ENCODE measurements around the gene SCAF1.

Gene SCAF1, protein sequence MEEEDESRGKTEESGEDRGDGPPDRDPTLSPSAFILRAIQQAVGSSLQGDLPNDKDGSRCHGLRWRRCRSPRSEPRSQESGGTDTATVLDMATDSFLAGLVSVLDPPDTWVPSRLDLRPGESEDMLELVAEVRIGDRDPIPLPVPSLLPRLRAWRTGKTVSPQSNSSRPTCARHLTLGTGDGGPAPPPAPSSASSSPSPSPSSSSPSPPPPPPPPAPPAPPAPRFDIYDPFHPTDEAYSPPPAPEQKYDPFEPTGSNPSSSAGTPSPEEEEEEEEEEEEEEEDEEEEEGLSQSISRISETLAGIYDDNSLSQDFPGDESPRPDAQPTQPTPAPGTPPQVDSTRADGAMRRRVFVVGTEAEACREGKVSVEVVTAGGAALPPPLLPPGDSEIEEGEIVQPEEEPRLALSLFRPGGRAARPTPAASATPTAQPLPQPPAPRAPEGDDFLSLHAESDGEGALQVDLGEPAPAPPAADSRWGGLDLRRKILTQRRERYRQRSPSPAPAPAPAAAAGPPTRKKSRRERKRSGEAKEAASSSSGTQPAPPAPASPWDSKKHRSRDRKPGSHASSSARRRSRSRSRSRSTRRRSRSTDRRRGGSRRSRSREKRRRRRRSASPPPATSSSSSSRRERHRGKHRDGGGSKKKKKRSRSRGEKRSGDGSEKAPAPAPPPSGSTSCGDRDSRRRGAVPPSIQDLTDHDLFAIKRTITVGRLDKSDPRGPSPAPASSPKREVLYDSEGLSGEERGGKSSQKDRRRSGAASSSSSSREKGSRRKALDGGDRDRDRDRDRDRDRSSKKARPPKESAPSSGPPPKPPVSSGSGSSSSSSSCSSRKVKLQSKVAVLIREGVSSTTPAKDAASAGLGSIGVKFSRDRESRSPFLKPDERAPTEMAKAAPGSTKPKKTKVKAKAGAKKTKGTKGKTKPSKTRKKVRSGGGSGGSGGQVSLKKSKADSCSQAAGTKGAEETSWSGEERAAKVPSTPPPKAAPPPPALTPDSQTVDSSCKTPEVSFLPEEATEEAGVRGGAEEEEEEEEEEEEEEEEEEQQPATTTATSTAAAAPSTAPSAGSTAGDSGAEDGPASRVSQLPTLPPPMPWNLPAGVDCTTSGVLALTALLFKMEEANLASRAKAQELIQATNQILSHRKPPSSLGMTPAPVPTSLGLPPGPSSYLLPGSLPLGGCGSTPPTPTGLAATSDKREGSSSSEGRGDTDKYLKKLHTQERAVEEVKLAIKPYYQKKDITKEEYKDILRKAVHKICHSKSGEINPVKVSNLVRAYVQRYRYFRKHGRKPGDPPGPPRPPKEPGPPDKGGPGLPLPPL

GRCh38 chr19:49641688-49642491 is at the start of gene SCAF1:
Gene SCAF1, plus strand, starts transcription at chr19:49642209. Its CDS starts 2,818 bp downstream, at chr19:49645027.
- TF ChIP-seq GATA3 (IDR thresholded peaks at IDR 0.05; ENCODE audit: low read depth, low read length), result no peak
- no peak for TF ChIP-seq GATA2 (IDR thresholded peaks at IDR 0.05; ENCODE audit: low read depth, low read length)

DNA sequence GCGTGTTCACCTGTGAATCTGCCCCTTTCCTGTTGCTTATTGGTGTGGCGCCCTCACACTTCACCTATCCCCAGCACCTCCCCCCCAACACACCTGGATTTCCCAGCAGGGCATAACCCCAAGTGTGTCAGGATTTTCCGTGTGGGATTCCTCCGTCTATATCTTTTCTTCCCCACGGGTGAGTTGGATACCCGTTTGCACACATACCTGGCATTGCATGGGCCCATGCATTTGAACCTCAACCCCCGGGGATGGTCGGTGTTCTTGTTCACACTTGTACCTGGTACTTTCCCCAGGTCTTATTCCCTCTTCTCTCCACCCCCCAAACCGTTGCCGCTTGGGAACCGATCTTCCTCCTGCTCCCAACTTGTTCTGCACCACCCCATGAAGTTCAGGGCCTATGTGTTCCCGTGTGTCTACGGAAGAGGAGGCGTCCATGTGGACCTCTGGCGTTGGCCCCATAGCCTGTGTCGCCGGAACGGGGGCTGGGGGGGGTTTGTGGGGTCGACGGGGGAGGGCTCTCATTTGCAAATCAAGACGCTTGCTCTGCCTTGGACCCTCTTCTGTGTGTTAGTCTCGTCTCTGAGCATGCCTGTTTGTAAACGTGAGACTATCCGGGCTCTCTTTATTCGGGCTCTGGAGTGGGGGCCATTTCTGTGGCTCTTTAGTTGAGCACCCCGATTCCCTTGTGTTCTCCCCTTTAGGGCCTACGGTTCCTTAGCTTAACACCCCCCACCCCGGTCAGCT is 49.4 kb upstream of the SCAF1 start:
- TF ChIP-seq GATA3 (IDR thresholded peaks at IDR 0.05; ENCODE audit: low read depth, low read length) (no peak), GATA2 (IDR thresholded peaks at IDR 0.05; ENCODE audit: low read depth, low read length) (no peak)

DNA sequence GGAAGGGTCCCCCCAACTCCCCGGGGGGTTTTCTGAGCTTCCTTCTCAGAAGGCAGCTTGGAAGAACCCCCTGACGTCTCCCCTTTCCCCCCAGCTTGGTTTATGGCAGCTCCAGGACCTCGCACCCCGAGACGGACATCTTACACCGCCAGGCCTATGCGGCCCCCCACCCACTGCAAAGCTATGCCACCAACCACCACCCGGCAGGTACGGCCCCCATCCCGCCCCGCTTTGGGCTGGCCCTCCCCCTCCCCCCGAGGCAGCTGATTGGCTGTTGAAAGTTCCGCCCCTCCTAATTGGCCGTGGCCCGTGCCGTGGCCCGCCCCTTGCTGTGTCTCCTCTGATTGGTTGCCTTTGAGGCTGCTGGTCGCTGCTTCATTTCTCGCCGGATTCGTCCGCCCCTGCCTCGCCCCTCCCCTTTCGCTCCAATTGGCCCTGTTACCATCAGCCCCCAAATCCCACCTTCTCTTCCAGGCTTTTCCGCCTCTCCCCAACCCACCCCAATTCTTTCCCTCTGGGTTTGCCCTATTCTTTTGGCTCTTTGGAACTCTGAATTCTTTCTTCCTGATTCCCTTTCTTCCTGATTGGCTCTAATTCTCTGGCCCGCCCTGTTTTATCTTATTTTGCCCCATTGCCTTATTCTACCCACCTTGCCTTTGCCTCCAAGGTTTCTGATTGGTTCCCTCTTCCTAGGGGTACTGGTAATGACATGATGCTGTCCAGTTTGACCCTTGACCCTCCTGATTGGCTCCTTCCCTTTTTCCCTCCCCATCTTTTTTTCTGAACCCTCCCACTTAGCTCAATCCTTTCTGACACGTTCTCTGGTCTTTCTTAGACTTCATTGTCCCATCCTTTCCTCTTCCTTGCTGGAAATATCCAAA is 48.5 kb upstream of the SCAF1 start:
- TF ChIP-seq GATA2 (IDR thresholded peaks at IDR 0.05; ENCODE audit: low read depth, low read length) (no peak), GATA3 (IDR thresholded peaks at IDR 0.05; ENCODE audit: low read depth, low read length) (no peak)

DNA sequence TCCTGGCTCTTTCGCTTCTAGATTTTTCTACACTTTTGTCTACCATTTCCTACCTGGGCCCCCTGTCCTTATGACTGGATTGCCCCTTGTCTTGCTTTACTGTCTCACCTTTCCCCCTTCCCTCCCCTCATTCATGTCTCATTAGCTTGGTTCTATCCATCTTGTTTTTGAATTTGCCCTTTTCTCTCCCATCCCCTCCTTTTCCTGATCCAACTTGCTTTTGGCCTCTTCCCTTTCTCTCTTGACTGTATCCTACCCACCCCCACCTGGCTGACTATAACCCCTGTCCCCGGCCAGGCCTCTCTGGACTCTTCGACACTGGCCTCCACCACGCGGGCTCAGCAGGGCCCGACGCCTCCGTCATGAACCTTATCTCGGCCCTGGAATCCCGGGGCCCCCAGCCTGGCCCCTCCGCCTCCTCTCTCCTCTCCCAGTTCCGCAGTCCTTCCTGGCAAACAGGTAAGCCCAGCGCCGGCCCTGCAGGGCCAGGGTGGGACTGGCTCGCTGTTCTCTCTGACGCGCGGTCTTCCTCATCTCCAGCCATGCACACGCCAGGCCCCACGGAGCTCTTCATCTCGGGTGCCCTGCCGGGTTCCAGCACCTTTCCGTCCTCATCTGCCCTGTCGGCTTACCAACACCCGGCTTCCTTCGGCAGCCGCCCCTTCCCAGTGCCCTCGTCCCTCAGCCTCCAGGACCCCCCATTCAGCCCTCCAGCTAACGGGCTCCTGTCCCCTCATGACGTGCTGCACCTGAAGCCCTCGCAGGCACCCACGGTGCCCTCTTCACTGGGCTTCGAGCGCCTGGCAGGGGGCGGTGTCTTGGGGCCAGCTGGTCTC is 47.6 kb upstream of the SCAF1 start:
- TF ChIP-seq GATA3 (IDR thresholded peaks at IDR 0.05; ENCODE audit: low read depth, low read length) (no peak), GATA2 (IDR thresholded peaks at IDR 0.05; ENCODE audit: low read depth, low read length) (no peak)

DNA sequence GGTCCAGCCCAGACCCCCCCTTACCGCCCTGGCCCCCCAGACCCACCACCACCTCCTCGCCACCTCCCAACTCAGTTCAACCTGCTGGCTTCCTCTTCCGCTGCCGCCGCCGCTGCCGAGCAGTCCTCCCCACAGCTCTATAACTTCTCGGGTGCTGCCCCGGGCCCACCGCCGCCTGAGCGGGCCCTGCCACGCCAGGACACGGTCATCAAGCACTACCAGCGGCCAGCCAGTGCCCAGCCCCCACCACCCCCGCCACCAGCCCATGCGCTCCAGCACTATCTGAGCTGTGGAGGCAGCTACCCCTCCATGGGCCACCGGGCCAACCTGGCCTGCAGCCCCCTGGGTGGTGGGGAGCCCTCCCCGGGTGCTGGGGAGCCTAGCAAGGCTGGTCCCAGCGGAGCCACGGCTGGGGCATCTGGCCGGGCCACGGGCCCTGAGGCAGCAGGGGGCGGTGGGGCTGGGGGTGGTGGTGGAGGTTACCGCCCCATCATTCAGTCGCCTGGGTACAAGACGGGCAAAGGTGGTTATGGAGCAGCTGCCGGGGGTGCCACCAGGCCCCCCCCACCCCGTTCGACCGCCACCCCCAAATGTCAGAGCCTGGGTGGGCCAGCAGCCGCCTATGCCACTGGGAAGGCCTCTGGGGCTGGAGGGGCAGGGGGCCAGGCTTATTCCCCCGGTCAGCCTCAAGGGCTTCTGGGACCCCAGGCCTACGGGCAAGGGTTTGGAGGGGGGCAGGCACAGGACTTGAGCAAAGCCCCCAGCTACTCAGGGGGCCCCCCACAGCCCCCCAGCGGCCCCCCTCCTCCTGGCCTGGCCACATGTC is 46.8 kb upstream of the SCAF1 start:
- TF ChIP-seq GATA2 (IDR thresholded peaks at IDR 0.05; ENCODE audit: low read depth, low read length), result no peak
- TF ChIP-seq GATA3 (IDR thresholded peaks at IDR 0.05; ENCODE audit: low read depth, low read length), result no peak

DNA sequence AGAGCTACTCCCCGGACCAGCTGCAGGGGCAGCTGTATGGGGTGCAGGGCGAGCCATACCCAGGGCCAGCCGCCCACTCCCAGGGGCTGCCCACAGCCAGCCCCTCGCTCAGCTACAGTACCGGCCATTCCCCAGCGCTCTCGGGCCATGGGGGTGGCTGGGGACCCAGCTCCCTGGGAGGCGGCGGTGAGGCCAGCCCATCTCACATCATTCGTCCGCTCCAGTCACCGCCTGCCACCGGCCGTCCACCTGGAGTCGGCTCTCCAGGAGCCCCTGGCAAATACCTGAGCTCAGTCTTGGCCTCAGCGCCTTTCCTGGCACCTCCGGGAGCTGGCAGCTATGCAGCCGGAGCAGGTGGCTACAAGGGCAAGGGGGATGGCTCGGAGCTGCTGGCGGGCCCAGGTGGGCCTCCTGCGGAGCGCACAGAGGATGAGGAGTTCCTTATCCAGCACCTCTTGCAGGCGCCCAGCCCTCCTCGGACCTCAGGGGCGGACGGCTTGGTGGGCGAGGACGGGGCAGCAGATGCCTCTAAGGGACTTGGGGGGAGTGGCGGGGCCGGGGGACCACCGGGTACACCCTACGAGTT is 46.1 kb upstream of the SCAF1 start:
- no peak for TF ChIP-seq GATA3 (IDR thresholded peaks at IDR 0.05; ENCODE audit: low read depth, low read length)
- TF ChIP-seq GATA2 (IDR thresholded peaks at IDR 0.05; ENCODE audit: low read depth, low read length), result no peak

- TF ChIP-seq GATA3 (IDR thresholded peaks at IDR 0.05; ENCODE audit: low read depth, low read length), result no peak
- TF ChIP-seq GATA2 (IDR thresholded peaks at IDR 0.05; ENCODE audit: low read depth, low read length), result no peak
These were observed 45.6 kb upstream of the SCAF1 start for GRCh38 chr19:49596407-49596806.

GRCh38 chr19:49596954-49597702 is 44.9 kb upstream of the SCAF1 start:
- TF ChIP-seq GATA3 (IDR thresholded peaks at IDR 0.05; ENCODE audit: low read depth, low read length) (no peak), GATA2 (IDR thresholded peaks at IDR 0.05; ENCODE audit: low read depth, low read length) (no peak)

DNA sequence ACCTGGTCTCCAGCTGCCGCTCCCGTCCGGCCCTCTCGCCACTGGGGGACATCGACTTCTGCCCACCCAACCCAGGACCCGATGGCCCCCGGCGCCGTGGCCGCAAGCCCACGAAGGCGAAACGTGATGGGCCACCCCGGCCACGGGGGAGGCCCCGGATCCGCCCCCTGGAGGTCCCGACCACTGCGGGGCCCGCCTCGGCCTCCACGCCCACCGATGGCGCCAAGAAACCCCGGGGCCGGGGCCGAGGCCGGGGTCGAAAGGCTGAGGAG is 44.4 kb upstream of the SCAF1 start:
- TF ChIP-seq GATA3 (IDR thresholded peaks at IDR 0.05; ENCODE audit: low read depth, low read length) (no peak), GATA2 (IDR thresholded peaks at IDR 0.05; ENCODE audit: low read depth, low read length) (no peak)
